Heart left ventricle (tissue), 16 donors: ENCODE results near the gene CLIP1. TPM values are rescaled to one million over a fixed set of nuclear protein-coding genes. Genes with fewer than 3 reads are reported as not detected.
A peak's percentile ranks its signal among the peaks of the same experiment; 100 is the strongest.

ENCODE experiments used
- ATAC-seq, 4 donors: fragments of 200-7000 bp; cut with Tn5 transposase; one replicate each; pipeline ENCODE4 v1.9.1; 2020 to 2022; ENCODE audit warnings: moderate library complexity in 4 of 4, mild to moderate bottlenecking in 3 of 4, moderate number of reproducible peaks in 1 of 4
- DNase-seq, 5 donors: peaks; one replicate each; pipeline ENCODE4 v3.0.0-alpha.2; 2020
- H3K27ac ChIP-seq, 12 donors: fragments of 200-600 bp; sonication (generic) in 4 of 12; one replicate each; pipeline versions ENCODE4 v1.5.0 to v1.8.0; 2016 to 2022; ENCODE audit warnings: mild to moderate bottlenecking in 2 of 12
- H3K27me3 ChIP-seq, 9 donors: fragments of 200-600 bp; sonication (generic) in 2 of 9; one replicate each; pipeline versions ENCODE4 v1.5.1 to v1.8.0; 2016 to 2022; ENCODE audit warnings: mild to moderate bottlenecking in 3 of 9
- H3K36me3 ChIP-seq, 9 donors: fragments of 200-600 bp; sonication (generic) in 2 of 9; one replicate each; pipeline versions ENCODE4 v1.5.0 to v1.8.0; 2018 to 2022; ENCODE audit warnings: mild to moderate bottlenecking in 2 of 9
- H3K4me1 ChIP-seq, 12 donors: fragments of 200-600 bp; sonication (generic) in 4 of 12; one replicate each; pipeline versions ENCODE4 v1.5.0 to v1.8.0; 2016 to 2022; ENCODE audit warnings: mild to moderate bottlenecking in 3 of 12
- H3K4me3 ChIP-seq, 12 donors: fragments of 200-600 bp; sonication (generic) in 4 of 12; one replicate each; pipeline versions ENCODE4 v1.5.0 to v1.8.0; 2017 to 2022; ENCODE audit warnings: mild to moderate bottlenecking in 9 of 12, moderate library complexity in 4 of 12
- H3K9me3 ChIP-seq, 12 donors: fragments of 200-600 bp; sonication (generic) in 4 of 12; one replicate each; pipeline versions ENCODE4 v1.5.0 to v1.8.0; 2016 to 2022; ENCODE audit warnings: mild to moderate bottlenecking in 1 of 12
- POLR2A ChIP-seq, 2 donors: fragments of 450-650 bp; IDR thresholded peaks; one replicate each; pipeline ENCODE4 v1.6.1; 2017; ENCODE audit warnings: antibody characterized with exemption in 2 of 2, mild to moderate bottlenecking in 2 of 2, moderate library complexity in 2 of 2
- whole genome bisulfite sequencing, 4 donors: extraction: QIAGEN DNeasy Blood & Tissue Kit in 2 of 4; methylation state at CpG; one replicate each; pipeline versions ENCODE4 v1.1.5 to v1.1.7; 2013 to 2018; 5-methylcytosine and 5-hydroxymethylcytosine counted together
- intact Hi-C, 10 donors: fragments of 100-400 bp; cut with DNase I; formaldehyde crosslinking; loops; one replicate each; pipeline versions ENCODE4 v1.11.1 to v1.14.2; 2022
- polyA plus RNA-seq, 2 donors: library from polyadenylated mRNA; stranded (reverse); fragments of 200-250 nt; gene quantifications; one replicate each; pipeline ENCODE4 v1.2.3, GENCODE V29; 2013
- total RNA-seq, 9 donors: library from RNA; depleted of rRNA in 2 of 9; stranded (reverse); fragments of >200 nt in 2 of 9; fragmentation: NEBNext Ultra II Directional in 3 of 9; extraction: Animal tissue kit (Norgen Biotek cat#: 25700) in 3 of 9; gene quantifications; one replicate each; pipeline versions ENCODE4 v1.1.0 to v1.2.4, GENCODE V29; 2016 to 2023
- TF ChIP-seq, protein P1 (sequence below), 12 donors: fragments of 200-600 bp; sonication (generic) in 4 of 12; IDR thresholded peaks; one replicate each; pipeline versions ENCODE4 v1.5.0 to v1.8.0; 2018 to 2022; ENCODE audit warnings: antibody characterized with exemption in 12 of 12, mild to moderate bottlenecking in 5 of 12
- donor health status: ischemic (EF 13 %, LVEDD 7.1; RV severe dilation, severe dysfunction).
- donor health status: healthy with polysubstance abuse.
- donor health status: DM: no; HTN: yes; CAD: no.
- donor health status: DM: no; HTN: no; CAD: no.
- donor health status: ischemic (EF 25% LVEDD 6.9; RV normal size, moderate dysfunction).
- donor health status: ischemic (EF 25% LVEDD 5.7; RV mildly dilated, moderate dysfunction).
- donor health status: healthy.
- donor health status: DM: yes; HTN: yes; CAD: no.
- donor health status: ischemic (EF 35%, LVEDD 5.7; RV mildly dilated, moderate dysfunction).
- donor health status: nonischemic (EF 11% LVEDD 7.7; RV severe dilation, severe dysfunction).
- donor health status: DM: yes; HTN: yes; CAD: no.
- donor health status: PGD.
- donor health status: ischemic (EF 29% LVEDD 5.4; RV normal size, mild dysfunction).
- donor health status: nonischemic (EF 23%, LVEDD 6.1; RV moderate dilation, normal function).

The CLIP1 gene
- total and polyA plus RNA-seq, 11 donors = 31.9 to 173 (median 104) TPM

DNA sequence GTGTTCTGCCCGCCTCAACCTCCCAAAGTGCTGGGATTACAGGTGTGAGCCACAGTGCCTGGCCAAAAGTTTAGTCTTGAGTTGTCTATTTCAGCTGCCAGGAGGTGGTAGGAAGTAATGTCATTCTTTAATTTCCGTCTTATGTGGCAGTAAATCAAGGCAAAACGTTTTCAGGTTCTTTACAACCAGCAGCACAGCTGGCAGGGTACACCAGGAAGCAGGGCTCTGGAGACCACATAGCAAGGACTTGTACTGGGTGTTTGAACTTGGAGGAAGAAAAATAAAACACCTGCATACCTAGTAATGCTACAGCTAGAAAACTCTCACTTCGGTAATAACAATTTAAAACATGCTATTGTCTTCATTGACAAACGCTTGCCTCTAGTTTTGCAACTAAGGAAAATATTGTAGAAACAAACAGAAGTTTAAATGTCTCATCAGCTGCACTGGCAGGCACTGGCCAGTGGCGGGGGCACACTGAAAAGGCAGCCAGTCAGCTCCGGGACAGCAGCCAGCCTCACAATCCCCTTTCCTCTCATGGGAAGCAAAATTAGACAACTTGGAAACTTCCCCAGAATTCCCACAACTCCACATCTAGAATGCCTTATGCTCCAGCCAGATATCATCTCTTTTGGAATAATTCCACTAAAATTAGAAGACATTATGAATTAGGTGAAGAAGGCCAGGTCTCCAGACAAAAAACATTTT lies 72.2 kb downstream of the CLIP1 start:
- Histone ChIP-seq H3K27ac (peak overlapping the region in 6 of 12 donors; percentile 0 to 50 (median 22)), H3K4me1 (peaks cover 0 to 17% (median 12%) of the 10 kb centered on the region in 12 donors), H3K27me3 (no peaks in the 10 kb centered on the region), H3K4me3 (no peak overlapping the region), H3K36me3 (peaks cover 0 to 91% (median 66%) of the 10 kb centered on the region in 9 donors), H3K9me3 (peaks cover 0 to 15% (median 0%) of the 10 kb centered on the region in 12 donors)
- no peak for TF ChIP-seq POLR2A (IDR thresholded peaks at IDR 0.05)
- TF ChIP-seq, protein P1, sequence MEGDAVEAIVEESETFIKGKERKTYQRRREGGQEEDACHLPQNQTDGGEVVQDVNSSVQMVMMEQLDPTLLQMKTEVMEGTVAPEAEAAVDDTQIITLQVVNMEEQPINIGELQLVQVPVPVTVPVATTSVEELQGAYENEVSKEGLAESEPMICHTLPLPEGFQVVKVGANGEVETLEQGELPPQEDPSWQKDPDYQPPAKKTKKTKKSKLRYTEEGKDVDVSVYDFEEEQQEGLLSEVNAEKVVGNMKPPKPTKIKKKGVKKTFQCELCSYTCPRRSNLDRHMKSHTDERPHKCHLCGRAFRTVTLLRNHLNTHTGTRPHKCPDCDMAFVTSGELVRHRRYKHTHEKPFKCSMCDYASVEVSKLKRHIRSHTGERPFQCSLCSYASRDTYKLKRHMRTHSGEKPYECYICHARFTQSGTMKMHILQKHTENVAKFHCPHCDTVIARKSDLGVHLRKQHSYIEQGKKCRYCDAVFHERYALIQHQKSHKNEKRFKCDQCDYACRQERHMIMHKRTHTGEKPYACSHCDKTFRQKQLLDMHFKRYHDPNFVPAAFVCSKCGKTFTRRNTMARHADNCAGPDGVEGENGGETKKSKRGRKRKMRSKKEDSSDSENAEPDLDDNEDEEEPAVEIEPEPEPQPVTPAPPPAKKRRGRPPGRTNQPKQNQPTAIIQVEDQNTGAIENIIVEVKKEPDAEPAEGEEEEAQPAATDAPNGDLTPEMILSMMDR (IDR thresholded peaks at IDR 0.05) = peak in 8 of 12 donors; percentile 20 to 50 (median 38)
- ATAC-seq (peak in 3 of 4 donors; percentile 79 to 90 (median 87)), DNase-seq (peak; percentile 56 to 78 (median 65))
- intact Hi-C loops = no loop called here
- 42 to 50% (median 46%) methylated on average over 7 of the region's 7 CpGs for WGBS, 4 donors

DNA sequence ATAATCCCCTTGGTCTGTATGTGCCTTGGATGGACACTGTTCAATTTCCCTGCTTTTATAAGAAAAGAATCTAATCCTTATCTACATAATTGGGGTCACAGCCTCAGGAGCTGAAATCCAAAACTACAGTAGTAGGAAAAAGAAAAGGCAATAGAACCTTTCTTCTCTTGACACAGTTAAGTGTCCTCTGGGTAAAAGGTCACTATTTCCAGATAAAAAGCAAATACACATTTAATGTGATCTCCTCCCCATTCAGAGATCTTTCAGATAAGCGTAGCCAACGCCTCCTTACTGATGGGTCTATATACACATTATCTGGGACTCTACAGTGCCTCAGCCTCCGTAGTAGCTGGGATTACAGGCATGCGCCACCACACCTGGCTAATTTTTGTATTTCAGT lies 73.4 kb downstream of the CLIP1 start:
- ATAC-seq = no peak
- WGBS, 4 donors = 93 to 98% (median 95%) methylated on average over 4 of the region's 4 CpGs
- H3K27ac ChIP-seq = no peak overlapping the region

GRCh38 chr12:122348505-122348904 lies 74.0 kb downstream of the CLIP1 start:
- Histone ChIP-seq H3K4me1 (peaks cover 0 to 17% (median 12%) of the 10 kb centered on the region in 12 donors), H3K9me3 (peaks cover 0 to 15% (median 0%) of the 10 kb centered on the region in 12 donors), H3K36me3 (peaks cover 0 to 86% (median 56%) of the 10 kb centered on the region in 9 donors), H3K4me3 (no peak overlapping the region), H3K27ac (no peak overlapping the region), H3K27me3 (no peaks in the 10 kb centered on the region)
- TF ChIP-seq POLR2A (IDR thresholded peaks at IDR 0.05) = no peak
- TF ChIP-seq, protein P1 (IDR thresholded peaks at IDR 0.05) = no peak
- intact Hi-C loops = loop anchor here in 1 of 10 donors (10.0 kb wide), 1 partner anchor 126 kb away; no protein-coding TSS in a partner anchor
- WGBS, 4 donors = 92 to 97% (median 96%) methylated on average over 4 of the region's 4 CpGs
- ATAC-seq = no peak
- no peak for DNase-seq

More for the DNA sequence above, 73.4 kb downstream of the CLIP1 start:
- TF ChIP-seq, protein P1 (IDR thresholded peaks at IDR 0.05) = no peak
- TF ChIP-seq POLR2A (IDR thresholded peaks at IDR 0.05) = no peak
- H3K4me3 ChIP-seq = no peak overlapping the region
- H3K36me3 ChIP-seq = peaks cover 0 to 89% (median 60%) of the 10 kb centered on the region in 9 donors
- intact Hi-C loops = loop anchor here in 1 of 10 donors (10.0 kb wide), 1 partner anchor 126 kb away; no protein-coding TSS in a partner anchor
- H3K4me1 ChIP-seq = peaks cover 0 to 17% (median 12%) of the 10 kb centered on the region in 12 donors
- DNase-seq = no peak
- H3K27me3 ChIP-seq = no peaks in the 10 kb centered on the region
- H3K9me3 ChIP-seq = peaks cover 0 to 15% (median 0%) of the 10 kb centered on the region in 12 donors

GRCh38 chr12:122346054-122346453 lies 76.4 kb downstream of the CLIP1 start:
- WGBS, 4 donors = 96 to 98% (median 97%) methylated on average over 5 of the region's 5 CpGs
- TF ChIP-seq POLR2A (IDR thresholded peaks at IDR 0.05) = no peak
- TF ChIP-seq, protein P1 (IDR thresholded peaks at IDR 0.05) = no peak
- Histone ChIP-seq H3K27ac (no peak overlapping the region), H3K27me3 (no peaks in the 10 kb centered on the region), H3K4me3 (no peak overlapping the region), H3K36me3 (peaks cover 0 to 78% (median 53%) of the 10 kb centered on the region in 9 donors), H3K4me1 (peaks cover 0 to 13% (median 9%) of the 10 kb centered on the region in 12 donors), H3K9me3 (peaks cover 0 to 15% (median 0%) of the 10 kb centered on the region in 12 donors)
- no peak for DNase-seq
- ATAC-seq = no peak
- intact Hi-C loops = loop anchor here in 1 of 10 donors (10.0 kb wide), 1 partner anchor 129 kb away; no protein-coding TSS in a partner anchor
